ENCODE measurements around the gene PODXL. TPM values are rescaled to one million over a fixed set of nuclear protein-coding genes. Genes with fewer than 3 reads are reported as not detected.
A peak's percentile ranks its signal among the peaks of the same experiment; 100 is the strongest.

Gene PODXL
- total and polyA plus RNA-seq, 2 experiments from 2014 or later: 220 to 727 TPM

DNA sequence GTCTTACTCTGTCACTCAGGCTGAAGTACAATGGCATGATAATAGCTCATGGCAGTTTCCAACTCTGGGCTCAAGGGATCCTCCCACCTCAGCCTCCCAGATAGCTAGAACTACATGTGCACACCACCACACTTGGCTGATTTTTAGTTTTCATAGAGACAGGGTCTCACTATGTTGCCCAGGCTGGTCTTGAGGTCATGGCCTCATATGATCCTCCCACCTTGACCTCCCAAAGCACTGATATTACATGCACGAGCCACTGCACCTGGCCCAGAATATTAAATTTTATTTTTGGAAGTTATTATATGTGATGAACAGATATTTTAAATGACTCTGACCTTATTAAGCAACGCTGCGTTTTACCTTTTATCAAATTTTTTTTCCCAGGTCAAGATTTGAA, 94.4 kb downstream of the PODXL start (continued):
- TF ChIP-seq, protein P1, sequence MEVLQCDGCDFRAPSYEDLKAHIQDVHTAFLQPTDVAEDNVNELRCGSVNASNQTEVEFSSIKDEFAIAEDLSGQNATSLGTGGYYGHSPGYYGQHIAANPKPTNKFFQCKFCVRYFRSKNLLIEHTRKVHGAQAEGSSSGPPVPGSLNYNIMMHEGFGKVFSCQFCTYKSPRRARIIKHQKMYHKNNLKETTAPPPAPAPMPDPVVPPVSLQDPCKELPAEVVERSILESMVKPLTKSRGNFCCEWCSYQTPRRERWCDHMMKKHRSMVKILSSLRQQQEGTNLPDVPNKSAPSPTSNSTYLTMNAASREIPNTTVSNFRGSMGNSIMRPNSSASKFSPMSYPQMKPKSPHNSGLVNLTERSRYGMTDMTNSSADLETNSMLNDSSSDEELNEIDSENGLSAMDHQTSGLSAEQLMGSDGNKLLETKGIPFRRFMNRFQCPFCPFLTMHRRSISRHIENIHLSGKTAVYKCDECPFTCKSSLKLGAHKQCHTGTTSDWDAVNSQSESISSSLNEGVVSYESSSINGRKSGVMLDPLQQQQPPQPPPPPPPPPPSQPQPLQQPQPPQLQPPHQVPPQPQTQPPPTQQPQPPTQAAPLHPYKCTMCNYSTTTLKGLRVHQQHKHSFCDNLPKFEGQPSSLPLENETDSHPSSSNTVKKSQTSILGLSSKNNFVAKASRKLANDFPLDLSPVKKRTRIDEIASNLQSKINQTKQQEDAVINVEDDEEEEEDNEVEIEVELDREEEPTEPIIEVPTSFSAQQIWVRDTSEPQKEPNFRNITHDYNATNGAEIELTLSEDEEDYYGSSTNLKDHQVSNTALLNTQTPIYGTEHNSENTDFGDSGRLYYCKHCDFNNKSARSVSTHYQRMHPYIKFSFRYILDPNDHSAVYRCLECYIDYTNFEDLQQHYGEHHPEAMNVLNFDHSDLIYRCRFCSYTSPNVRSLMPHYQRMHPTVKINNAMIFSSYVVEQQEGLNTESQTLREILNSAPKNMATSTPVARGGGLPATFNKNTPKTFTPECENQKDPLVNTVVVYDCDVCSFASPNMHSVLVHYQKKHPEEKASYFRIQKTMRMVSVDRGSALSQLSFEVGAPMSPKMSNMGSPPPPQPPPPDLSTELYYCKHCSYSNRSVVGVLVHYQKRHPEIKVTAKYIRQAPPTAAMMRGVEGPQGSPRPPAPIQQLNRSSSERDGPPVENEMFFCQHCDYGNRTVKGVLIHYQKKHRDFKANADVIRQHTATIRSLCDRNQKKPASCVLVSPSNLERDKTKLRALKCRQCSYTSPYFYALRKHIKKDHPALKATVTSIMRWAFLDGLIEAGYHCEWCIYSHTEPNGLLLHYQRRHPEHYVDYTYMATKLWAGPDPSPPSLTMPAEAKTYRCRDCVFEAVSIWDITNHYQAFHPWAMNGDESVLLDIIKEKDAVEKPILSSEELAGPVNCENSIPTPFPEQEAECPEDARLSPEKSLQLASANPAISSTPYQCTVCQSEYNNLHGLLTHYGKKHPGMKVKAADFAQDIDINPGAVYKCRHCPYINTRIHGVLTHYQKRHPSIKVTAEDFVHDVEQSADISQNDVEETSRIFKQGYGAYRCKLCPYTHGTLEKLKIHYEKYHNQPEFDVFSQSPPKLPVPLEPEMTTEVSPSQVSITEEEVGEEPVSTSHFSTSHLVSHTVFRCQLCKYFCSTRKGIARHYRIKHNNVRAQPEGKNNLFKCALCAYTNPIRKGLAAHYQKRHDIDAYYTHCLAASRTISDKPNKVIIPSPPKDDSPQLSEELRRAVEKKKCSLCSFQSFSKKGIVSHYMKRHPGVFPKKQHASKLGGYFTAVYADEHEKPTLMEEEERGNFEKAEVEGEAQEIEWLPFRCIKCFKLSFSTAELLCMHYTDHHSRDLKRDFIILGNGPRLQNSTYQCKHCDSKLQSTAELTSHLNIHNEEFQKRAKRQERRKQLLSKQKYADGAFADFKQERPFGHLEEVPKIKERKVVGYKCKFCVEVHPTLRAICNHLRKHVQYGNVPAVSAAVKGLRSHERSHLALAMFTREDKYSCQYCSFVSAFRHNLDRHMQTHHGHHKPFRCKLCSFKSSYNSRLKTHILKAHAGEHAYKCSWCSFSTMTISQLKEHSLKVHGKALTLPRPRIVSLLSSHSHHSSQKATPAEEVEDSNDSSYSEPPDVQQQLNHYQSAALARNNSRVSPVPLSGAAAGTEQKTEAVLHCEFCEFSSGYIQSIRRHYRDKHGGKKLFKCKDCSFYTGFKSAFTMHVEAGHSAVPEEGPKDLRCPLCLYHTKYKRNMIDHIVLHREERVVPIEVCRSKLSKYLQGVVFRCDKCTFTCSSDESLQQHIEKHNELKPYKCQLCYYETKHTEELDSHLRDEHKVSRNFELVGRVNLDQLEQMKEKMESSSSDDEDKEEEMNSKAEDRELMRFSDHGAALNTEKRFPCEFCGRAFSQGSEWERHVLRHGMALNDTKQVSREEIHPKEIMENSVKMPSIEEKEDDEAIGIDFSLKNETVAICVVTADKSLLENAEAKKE (CRISPR knock-in tag; IDR thresholded peaks at IDR 0.05): no peak
- no peak for TF ChIP-seq CREB1 (CRISPR knock-in tag; IDR thresholded peaks at IDR 0.05; ENCODE audit: low read depth)

DNA sequence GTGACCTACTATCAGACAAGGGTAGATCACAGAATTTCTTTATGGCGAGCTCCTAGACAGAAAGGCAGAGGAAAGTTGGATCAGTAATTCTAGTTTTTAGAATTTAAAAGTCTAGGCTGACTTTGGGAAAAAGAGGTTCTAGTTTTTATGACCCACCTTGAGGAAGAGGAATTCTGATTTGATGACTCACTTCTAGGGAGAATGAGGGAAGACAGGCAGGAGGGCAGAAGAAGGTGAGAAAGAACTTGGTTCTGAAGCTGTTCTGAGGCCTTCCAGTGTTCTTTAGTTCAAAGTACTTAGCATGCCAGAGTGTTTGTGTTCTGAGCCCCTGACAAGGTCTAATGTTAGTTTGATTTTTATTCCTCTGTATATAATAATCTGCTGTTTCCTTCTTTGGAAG, 97.2 kb downstream of the PODXL start:
- DNase-seq (ENCODE audit: low spot score): no peak
- ATAC-seq: no peak; the same call in 2 of the 3 replicates
- Histone ChIP-seq H3K4me3 (no peak overlapping the region), H3K36me3 (ENCODE audit: insufficient read depth) (no peaks in the 10 kb centered on the region; the same call in 1 of the 2 replicates), H3K9me2 (ENCODE audit: insufficient read depth) (no peaks in the 10 kb centered on the region), H3K27ac (ENCODE audit: low read depth) (no peak overlapping the region), H3K27me3 (ENCODE audit: insufficient read depth) (no peaks in the 10 kb centered on the region), H2AFZ (no peak overlapping the region), H3K4me2 (no peak overlapping the region), H3F3A (replicated peaks; ENCODE audit: low read depth) (no peaks in the 10 kb centered on the region), H3K4me1 (ENCODE audit: insufficient read depth) (no peaks in the 10 kb centered on the region), H3K79me2 (replicated peaks; ENCODE audit: insufficient read depth) (no peaks in the 10 kb centered on the region), H4K20me1 (replicated peaks; ENCODE audit: insufficient read depth) (no peaks in the 10 kb centered on the region)
- peak overlapping the region; percentile 73 for H3K27ac Mint-ChIP-seq
- peaks cover 3% of the 10 kb centered on the region; the same call in 2 of the 3 replicates for H3K4me1 Mint-ChIP-seq
- H3K4me3 Mint-ChIP-seq: no peak overlapping the region
- peaks cover 21% of the 10 kb centered on the region; the same call in 2 of the 3 replicates for H3K36me3 Mint-ChIP-seq (ENCODE audit: low read depth)
- TF ChIP-seq, protein P2, sequence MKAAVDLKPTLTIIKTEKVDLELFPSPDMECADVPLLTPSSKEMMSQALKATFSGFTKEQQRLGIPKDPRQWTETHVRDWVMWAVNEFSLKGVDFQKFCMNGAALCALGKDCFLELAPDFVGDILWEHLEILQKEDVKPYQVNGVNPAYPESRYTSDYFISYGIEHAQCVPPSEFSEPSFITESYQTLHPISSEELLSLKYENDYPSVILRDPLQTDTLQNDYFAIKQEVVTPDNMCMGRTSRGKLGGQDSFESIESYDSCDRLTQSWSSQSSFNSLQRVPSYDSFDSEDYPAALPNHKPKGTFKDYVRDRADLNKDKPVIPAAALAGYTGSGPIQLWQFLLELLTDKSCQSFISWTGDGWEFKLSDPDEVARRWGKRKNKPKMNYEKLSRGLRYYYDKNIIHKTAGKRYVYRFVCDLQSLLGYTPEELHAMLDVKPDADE (IDR thresholded peaks at IDR 0.05): no peak
- TF ChIP-seq, protein P1 (CRISPR knock-in tag; IDR thresholded peaks at IDR 0.05): no peak
- no peaks in the 10 kb centered on the region for H3K9me3 Mint-ChIP-seq
- no peaks in the 10 kb centered on the region for H3K27me3 Mint-ChIP-seq (ENCODE audit: insufficient read depth, low read depth, poor library complexity)
